ENCODE measurements around the gene SF3A1.

DNA sequence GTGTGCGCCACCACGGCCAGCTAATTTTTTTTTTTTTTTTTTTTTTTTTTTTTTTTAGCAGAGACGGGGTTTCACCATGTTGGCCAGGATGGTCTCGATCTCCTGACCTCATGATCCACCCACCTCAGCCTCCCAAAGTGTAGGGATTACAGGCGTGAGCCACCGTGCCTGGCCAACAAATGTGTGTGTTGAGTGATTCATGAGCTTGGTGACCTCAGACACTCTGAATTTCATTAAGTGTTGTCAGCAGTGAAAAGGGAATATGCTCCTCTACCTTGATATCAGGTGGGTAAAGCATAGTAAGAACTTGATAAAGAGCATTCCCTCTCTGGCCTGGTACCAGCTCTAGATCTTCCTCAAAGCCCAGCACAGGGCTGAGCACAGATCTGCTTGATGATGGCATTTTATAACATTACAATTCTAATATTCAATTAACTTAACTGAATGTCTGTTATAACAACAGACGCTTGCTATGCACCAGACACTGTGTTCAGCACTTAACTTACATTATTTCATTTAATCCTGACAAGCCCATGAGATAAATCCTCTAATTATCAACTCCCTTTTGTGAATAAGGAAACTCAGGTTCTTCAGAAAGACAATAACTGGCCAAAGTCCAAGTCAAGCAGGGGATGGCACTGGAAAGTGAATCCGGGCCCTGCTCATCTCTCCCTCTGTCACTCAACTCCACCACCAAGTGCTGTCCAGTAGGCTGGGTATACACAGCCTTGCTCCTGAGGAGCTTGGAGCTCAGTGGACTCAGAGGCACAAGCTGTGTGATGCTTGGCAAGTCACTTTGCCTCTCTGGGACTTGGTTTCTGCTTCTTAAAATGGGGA lies 42.9 kb downstream of the SF3A1 start:
- TF ChIP-seq, protein P1, sequence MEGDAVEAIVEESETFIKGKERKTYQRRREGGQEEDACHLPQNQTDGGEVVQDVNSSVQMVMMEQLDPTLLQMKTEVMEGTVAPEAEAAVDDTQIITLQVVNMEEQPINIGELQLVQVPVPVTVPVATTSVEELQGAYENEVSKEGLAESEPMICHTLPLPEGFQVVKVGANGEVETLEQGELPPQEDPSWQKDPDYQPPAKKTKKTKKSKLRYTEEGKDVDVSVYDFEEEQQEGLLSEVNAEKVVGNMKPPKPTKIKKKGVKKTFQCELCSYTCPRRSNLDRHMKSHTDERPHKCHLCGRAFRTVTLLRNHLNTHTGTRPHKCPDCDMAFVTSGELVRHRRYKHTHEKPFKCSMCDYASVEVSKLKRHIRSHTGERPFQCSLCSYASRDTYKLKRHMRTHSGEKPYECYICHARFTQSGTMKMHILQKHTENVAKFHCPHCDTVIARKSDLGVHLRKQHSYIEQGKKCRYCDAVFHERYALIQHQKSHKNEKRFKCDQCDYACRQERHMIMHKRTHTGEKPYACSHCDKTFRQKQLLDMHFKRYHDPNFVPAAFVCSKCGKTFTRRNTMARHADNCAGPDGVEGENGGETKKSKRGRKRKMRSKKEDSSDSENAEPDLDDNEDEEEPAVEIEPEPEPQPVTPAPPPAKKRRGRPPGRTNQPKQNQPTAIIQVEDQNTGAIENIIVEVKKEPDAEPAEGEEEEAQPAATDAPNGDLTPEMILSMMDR (IDR thresholded peaks at IDR 0.05; ENCODE audit: control extremely low read depth in 1 of 3, insufficient read depth in 1 of 3, low read depth in 1 of 3, low read length in 3 of 3), result no peak
- TF ChIP-seq SIRT6 (IDR thresholded peaks at IDR 0.05; ENCODE audit: low read length) (no peak), SUZ12 (IDR thresholded peaks at IDR 0.05; ENCODE audit: low read length) (no peak), POLR2AphosphoS5 (IDR thresholded peaks at IDR 0.05; ENCODE audit: low read depth, low read length) (no peak), TAF7 (optimal IDR thresholded peaks at IDR 0.05; ENCODE audit: borderline replicate concordance, low read depth, low read length) (no peak)
- TF ChIP-seq, protein P2, sequence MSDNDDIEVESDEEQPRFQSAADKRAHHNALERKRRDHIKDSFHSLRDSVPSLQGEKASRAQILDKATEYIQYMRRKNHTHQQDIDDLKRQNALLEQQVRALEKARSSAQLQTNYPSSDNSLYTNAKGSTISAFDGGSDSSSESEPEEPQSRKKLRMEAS (IDR thresholded peaks at IDR 0.05), result no peak
